ENCODE results near the gene USP32.

Gene USP32

DNA sequence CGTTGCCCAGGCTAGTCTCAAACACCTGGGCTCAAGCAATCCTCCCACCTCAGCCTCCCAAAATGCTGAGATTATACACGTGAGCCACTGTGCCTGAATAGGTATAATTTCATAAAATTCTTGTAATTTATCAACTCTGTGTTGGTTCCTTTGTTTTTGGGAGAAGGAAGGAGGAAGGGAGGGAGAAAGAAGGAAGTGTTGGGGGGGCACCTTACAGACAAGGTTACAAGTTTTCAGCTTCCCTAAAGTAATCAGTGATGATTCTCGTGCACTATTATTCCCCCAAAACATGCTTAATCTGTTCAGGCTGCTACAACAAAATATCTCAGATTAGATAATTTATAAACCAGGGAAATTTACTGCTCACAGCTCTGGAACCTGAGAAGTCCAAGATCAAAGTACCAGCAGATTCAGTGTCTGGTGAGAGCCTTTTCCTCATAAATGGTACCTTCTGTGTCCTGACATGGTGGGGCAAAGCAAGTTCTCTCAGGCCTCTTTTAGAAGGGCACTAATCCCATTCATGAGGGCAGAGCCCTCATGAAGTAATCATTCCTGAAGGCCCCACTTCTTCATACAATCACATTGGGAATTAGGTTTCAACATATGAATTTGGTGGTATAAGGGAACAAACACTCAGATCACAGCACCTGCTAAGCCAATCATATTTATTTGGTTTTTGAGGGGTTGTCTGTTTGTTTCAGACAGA, 28.1 kb downstream of the USP32 start:
- FAIRE-seq (no peak), DNase-seq (ENCODE audit: insufficient read length) (no peak)
- TF ChIP-seq POLR2AphosphoS5 (IDR thresholded peaks at IDR 0.05; ENCODE audit: low read depth, low read length) (no peak), POLR2A (IDR thresholded peaks at IDR 0.05; ENCODE audit: low read depth, low read length) (no peak), TAF1 (IDR thresholded peaks at IDR 0.05; ENCODE audit: borderline replicate concordance, low read depth, low read length) (no peak)

DNA sequence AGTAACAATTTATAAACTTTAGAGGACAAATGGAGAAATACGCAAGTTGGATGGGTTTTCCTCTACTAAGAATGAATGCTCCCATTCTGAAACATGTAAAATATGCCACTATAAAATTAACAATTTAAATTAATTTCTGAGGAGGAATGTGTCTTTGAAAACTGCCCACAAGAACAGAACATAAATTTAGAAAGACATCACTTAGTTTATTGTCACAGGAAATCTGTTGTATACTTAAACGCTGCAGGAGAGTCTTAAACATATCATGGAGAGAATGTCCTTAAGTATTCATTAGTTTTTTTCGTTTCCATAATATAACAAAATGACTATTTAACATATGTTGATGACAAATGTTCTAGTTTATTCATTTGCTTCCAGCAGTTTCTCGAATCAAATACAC, 29.6 kb downstream of the USP32 start:
- no peak for DNase-seq (ENCODE audit: insufficient read length)
- FAIRE-seq: no peak
- TF ChIP-seq POLR2AphosphoS5 (IDR thresholded peaks at IDR 0.05; ENCODE audit: low read depth, low read length) (no peak), TAF1 (IDR thresholded peaks at IDR 0.05; ENCODE audit: borderline replicate concordance, low read depth, low read length) (no peak), POLR2A (IDR thresholded peaks at IDR 0.05; ENCODE audit: low read depth, low read length) (no peak)

DNA sequence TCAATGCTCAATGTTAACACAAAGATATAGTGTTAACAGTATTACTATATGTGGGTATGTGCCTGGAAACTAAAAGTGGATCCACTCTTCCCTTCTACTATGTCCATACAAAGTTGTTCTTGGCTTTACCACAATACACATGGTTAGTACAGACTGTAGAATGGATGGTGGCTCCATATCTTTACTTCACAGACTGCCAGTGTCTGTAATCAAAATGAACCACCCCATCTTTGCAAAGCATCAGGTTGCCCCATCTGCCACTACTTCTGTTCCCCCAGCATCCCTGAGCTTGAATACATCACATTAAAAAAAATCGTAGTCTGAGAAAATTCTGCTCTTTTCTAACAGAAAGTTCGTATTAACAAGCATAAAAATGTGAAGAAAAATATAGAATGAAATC, 30.0 kb downstream of the USP32 start:
- TF ChIP-seq POLR2A (IDR thresholded peaks at IDR 0.05; ENCODE audit: low read depth, low read length) (no peak), TAF1 (IDR thresholded peaks at IDR 0.05; ENCODE audit: borderline replicate concordance, low read depth, low read length) (no peak), POLR2AphosphoS5 (IDR thresholded peaks at IDR 0.05; ENCODE audit: low read depth, low read length) (no peak)
- FAIRE-seq (no peak), DNase-seq (ENCODE audit: insufficient read length) (no peak)

GRCh38 chr17:60359415-60359814, 32.5 kb downstream of the USP32 start:
- no peak for TF ChIP-seq POLR2A (IDR thresholded peaks at IDR 0.05; ENCODE audit: low read depth, low read length)
- TF ChIP-seq POLR2AphosphoS5 (IDR thresholded peaks at IDR 0.05; ENCODE audit: low read depth, low read length): no peak
- no peak for TF ChIP-seq TAF1 (IDR thresholded peaks at IDR 0.05; ENCODE audit: borderline replicate concordance, low read depth, low read length)
- no peak for FAIRE-seq
- no peak for DNase-seq (ENCODE audit: insufficient read length)

DNA sequence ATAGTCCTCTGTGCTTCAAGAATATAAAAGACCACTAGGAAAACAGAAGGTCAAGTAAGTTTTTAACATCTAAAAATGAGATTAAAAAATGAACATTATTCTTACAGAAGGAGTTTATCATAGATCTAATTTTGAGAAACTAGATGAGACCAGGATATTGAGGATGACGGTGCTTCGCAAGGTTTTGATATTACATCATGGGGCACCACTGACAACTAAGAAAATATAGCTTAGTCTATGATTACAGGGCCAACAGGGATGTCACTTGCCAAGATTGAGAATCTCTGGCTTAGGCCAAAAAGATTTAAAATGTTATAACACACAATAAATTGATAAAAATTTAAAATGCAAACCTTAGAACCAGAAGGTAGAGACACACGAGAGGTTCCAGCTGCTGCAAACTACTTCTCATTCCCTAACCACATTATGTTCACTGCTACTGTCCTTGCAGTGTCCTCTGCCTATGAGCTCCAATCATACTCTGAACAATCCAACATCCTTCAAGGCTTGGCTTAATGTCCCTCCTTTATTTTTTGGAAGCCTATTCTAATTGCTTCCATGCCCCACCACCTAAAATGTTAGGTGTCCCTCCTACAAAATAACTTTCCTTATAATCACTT, 33.2 kb downstream of the USP32 start:
- no peak for FAIRE-seq
- DNase-seq (ENCODE audit: insufficient read length): no peak
- TF ChIP-seq POLR2AphosphoS5 (IDR thresholded peaks at IDR 0.05; ENCODE audit: low read depth, low read length): no peak
- TF ChIP-seq TAF1 (IDR thresholded peaks at IDR 0.05; ENCODE audit: borderline replicate concordance, low read depth, low read length): no peak
- TF ChIP-seq POLR2A (IDR thresholded peaks at IDR 0.05; ENCODE audit: low read depth, low read length): no peak

GRCh38 chr17:60356940-60357339, 35.0 kb downstream of the USP32 start:
- TF ChIP-seq POLR2A (IDR thresholded peaks at IDR 0.05; ENCODE audit: low read depth, low read length): no peak
- no peak for TF ChIP-seq POLR2AphosphoS5 (IDR thresholded peaks at IDR 0.05; ENCODE audit: low read depth, low read length)
- no peak for TF ChIP-seq TAF1 (IDR thresholded peaks at IDR 0.05; ENCODE audit: borderline replicate concordance, low read depth, low read length)
- DNase-seq (ENCODE audit: insufficient read length) (no peak), FAIRE-seq (peak; percentile 17)

GRCh38 chr17:60355663-60356594, 36.0 kb downstream of the USP32 start:
- DNase-seq (ENCODE audit: insufficient read length) (no peak), FAIRE-seq (no peak)
- TF ChIP-seq POLR2A (IDR thresholded peaks at IDR 0.05; ENCODE audit: low read depth, low read length): no peak
- no peak for TF ChIP-seq POLR2AphosphoS5 (IDR thresholded peaks at IDR 0.05; ENCODE audit: low read depth, low read length)
- no peak for TF ChIP-seq TAF1 (IDR thresholded peaks at IDR 0.05; ENCODE audit: borderline replicate concordance, low read depth, low read length)

GRCh38 chr17:60354223-60354622, 37.7 kb downstream of the USP32 start:
- DNase-seq (ENCODE audit: insufficient read length) (no peak), FAIRE-seq (no peak)
- TF ChIP-seq TAF1 (IDR thresholded peaks at IDR 0.05; ENCODE audit: borderline replicate concordance, low read depth, low read length) (no peak), POLR2AphosphoS5 (IDR thresholded peaks at IDR 0.05; ENCODE audit: low read depth, low read length) (no peak), POLR2A (IDR thresholded peaks at IDR 0.05; ENCODE audit: low read depth, low read length) (no peak)

- DNase-seq (ENCODE audit: insufficient read length) (no peak), FAIRE-seq (no peak)
- TF ChIP-seq TAF1 (IDR thresholded peaks at IDR 0.05; ENCODE audit: borderline replicate concordance, low read depth, low read length) (no peak), POLR2A (IDR thresholded peaks at IDR 0.05; ENCODE audit: low read depth, low read length) (no peak), POLR2AphosphoS5 (IDR thresholded peaks at IDR 0.05; ENCODE audit: low read depth, low read length) (no peak)
These were observed 38.2 kb downstream of the USP32 start for GRCh38 chr17:60353773-60354172.

DNA sequence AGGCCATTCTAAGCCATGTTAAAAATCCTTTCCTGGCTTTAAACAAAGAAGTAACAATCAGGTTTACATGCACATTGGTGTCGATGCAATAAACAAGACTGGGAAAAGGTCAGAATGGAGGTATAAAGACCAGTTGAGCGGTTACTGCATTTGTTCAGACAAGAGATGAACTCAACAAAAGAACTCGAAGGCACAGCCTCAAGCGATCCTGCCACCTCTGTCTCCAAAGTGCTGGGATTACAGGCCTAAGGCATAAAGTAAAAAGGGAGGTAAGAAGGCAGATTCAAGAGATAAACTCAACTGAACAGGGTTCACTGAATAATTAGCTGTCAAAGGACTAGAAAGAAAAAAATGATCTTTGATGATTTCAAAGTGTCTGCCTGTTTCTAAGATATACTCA, 39.4 kb downstream of the USP32 start:
- no peak for TF ChIP-seq POLR2AphosphoS5 (IDR thresholded peaks at IDR 0.05; ENCODE audit: low read depth, low read length)
- DNase-seq (ENCODE audit: insufficient read length) (no peak), FAIRE-seq (no peak)

DNA sequence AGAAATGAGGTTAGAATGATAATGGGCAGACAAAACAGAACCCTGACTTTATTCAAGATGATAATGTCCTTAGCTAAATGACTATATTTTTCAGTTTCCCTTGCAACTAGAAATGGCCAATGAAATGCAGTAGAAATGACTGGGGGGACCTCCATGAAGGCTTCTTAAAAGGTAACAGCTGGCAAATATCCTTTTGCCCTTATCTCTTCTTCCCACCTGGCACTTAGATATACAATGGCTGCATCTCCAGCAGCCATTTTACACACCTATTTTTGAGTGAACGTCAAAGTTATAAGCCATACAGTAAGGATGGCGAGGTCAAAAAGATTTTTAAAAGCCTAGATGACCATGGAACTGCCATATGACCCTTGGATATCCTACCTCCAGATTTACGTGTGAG, 39.9 kb downstream of the USP32 start:
- TF ChIP-seq POLR2AphosphoS5 (IDR thresholded peaks at IDR 0.05; ENCODE audit: low read depth, low read length): no peak
- no peak for TF ChIP-seq TAF1 (IDR thresholded peaks at IDR 0.05; ENCODE audit: borderline replicate concordance, low read depth, low read length)
- TF ChIP-seq POLR2A (IDR thresholded peaks at IDR 0.05; ENCODE audit: low read depth, low read length): no peak
- FAIRE-seq: no peak
- no peak for DNase-seq (ENCODE audit: insufficient read length)

Measured in GM12892 (cell line).